RWPE1 (cell line): ENCODE results near the gene TOLLIP.
"Not testable (repeated sequence)": the region's sequence is repeated elsewhere in the genome, so short reads cannot be mapped to it uniquely, and the experiment has no call there.

Source experiments
- CTCF ChIA-PET: fragments of 350-600 bp; sonication (Branson Sonifier 250); formaldehyde crosslinking; extraction: SDS; loops from one replicate; lab custom pipeline; 2021; lab: Yijun Ruan, JAX
- POLR2A ChIA-PET: fragments of 400-600 bp; formaldehyde crosslinking; extraction: SDS; loops from one replicate; lab custom pipeline; 2020; ENCODE audit warnings: antibody characterized with exemption; ENCODE audit not compliant: low non-redundant PET; lab: Yijun Ruan, JAX
- DNase-seq: peaks from one replicate; pipeline ENCODE4 v3.0.0; 2012; ENCODE audit warnings: low spot score
- H3K27ac ChIP-seq: fragments of 450-650 bp; 2 replicates; pipeline ENCODE4 v1.5.1; 2017
- CTCF ChIP-seq: fragments of 450-650 bp; conservative IDR thresholded peaks from 2 replicates; pipeline ENCODE4 v1.5.1; 2017; ENCODE audit warnings: low read depth, mild to moderate bottlenecking

The TOLLIP gene

DNA sequence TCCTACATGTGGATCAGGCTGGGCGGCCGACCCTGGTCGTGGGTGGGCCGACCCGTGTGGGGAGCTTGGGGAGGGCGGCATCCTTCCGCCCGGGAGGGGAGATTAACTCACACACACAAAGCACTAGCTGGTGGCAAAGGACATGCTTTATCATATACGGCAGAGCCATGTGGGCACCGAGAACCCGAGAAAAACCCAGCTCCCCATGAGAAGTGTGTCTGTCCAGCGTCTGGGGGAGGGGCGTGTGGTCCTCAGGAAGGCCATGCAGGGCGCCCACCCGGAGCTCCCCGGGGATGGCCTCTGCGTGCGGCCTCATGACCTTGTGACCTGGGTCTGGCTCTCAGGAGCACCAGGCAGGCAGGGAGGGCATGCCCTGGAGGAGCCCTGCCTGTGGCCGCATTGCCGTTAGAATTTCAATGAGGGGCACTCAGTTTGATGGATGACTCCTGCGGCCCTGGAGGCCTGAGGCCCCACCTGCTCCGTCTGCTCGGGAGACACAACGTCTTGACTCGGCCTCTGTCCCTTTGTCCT, 39.4 kb upstream of the TOLLIP start:
- H3K27ac ChIP-seq, result no peak overlapping the region
- no peak for TF ChIP-seq CTCF
- ChIA-PET POLR2A (no interaction called here), CTCF (no interaction called here)
- DNase-seq, result no peak

DNA sequence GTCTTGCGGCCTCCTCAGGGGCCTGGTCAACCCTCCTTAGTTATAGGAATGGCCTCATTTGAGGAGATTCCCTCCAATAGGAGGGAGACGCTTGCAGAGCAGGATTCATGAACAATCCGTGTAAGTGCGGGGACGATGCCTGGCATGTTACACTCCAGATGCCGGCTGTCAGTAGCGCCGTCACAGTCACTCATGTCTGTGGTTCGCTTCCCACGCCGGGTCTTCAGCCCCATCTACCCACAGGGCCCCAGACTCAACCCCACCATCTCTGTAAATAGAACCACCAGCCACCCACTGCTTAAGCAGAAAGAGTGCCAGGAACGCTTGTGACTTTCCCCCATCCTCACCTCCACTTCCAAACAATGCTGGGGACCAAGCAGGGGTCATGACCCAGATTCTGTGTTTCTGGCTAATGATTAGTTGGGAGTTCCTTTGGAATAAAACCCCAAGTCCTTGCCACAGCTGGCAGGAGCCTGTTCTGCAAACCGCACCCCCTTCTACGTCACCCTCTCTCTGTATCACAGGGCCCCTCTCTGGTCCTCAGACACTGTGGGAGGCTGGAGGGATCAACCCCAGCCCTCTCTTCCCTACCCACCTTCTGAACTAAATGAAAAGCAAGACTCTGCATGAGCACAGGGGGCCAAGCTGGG, 38.8 kb upstream of the TOLLIP start:
- no peak overlapping the region for H3K27ac ChIP-seq
- ChIA-PET CTCF (interaction anchor here (0.6 kb wide), 1 partner anchor 90 kb away, joined by 3 read pairs; no protein-coding TSS in a partner anchor), POLR2A (no interaction called here)
- no peak for TF ChIP-seq CTCF
- no peak for DNase-seq

DNA sequence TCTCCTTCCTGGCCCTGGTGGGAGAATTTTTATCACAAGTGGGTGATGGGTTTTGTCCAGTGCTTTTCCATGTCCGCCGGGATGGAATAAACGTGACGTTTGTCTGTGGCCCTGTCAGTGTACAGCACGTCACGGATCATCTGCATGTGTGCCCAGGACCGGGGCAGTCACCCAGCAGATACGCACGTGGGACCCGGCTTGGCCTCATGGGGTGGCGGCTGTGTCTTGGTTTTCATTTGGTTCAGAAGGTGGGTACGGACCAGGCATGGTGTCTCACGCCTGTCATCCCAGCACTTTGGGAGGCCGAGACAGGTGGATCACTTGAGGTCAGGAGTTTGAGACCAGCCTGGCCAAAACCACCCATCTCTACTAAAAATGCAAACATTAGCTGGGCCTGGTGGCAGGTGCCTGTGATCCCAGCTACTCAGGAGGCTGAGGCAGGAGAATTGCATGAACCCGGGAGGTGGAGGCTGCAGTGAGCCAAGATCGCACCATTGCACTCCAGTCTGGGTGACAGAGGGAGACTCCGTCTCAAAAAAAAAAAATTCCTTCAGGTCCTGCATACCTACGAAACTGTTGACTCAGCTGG, 38.1 kb upstream of the TOLLIP start:
- DNase-seq, H3K27ac ChIP-seq, POLR2A ChIA-PET: not testable (repeated sequence)
- CTCF ChIA-PET, result interaction anchor here (0.6 kb wide), 1 partner anchor 89 kb away, joined by 3 read pairs; no protein-coding TSS in a partner anchor

- DNase-seq, result no peak
- H3K27ac ChIP-seq, result no peak overlapping the region
- POLR2A ChIA-PET, result no interaction called here
- TF ChIP-seq CTCF, result no peak
- CTCF ChIA-PET, result no interaction called here
Measured at GRCh38 chr11:1346669-1347390, 37.4 kb upstream of the TOLLIP start.

- TF ChIP-seq CTCF, result no peak
- no peak overlapping the region for H3K27ac ChIP-seq
- ChIA-PET POLR2A (no interaction called here), CTCF (interaction anchor here (0.7 kb wide), 1 partner anchor 644 kb away, joined by 3 read pairs; no protein-coding TSS in a partner anchor)
- DNase-seq, result no peak
Measured at GRCh38 chr11:1345737-1346513, 36.5 kb upstream of the TOLLIP start.

GRCh38 chr11:1344056-1344635, 34.7 kb upstream of the TOLLIP start:
- H3K27ac ChIP-seq, result no peak overlapping the region
- TF ChIP-seq CTCF, result no peak
- CTCF ChIA-PET, result no interaction called here
- POLR2A ChIA-PET, result no interaction called here
- DNase-seq, result no peak
